IMR-90 (cell line): ENCODE data around the gene SLC5A10. TPM values are rescaled to one million over a fixed set of nuclear protein-coding genes. Genes with fewer than 3 reads are reported as not detected.

Experiments
- ATAC-seq: fragments of 200-7000 bp; cut with Tn5 transposase; 2 replicates; pipeline ENCODE4 v1.9.1; 2020; ENCODE audit warnings: low read depth, mild to moderate bottlenecking, moderate library complexity
- BruUV-seq: library from RNA; stranded (reverse); fragments of 400-500 nt; replicated peaks from 2 replicates; lab custom pipeline; 2021; lab: Mats Ljungman, UMichigan
- CTCF ChIA-PET: fragments of 300-600 bp; formaldehyde crosslinking; extraction: SDS; loops from one replicate; lab custom pipeline; 2021; ENCODE audit warnings: antibody characterized with exemption; lab: Yijun Ruan, JAX
- POLR2A ChIA-PET: fragments of 300-600 bp; sonication (Branson Sonifier 250); formaldehyde crosslinking; loops from one replicate; lab custom pipeline; 2022; ENCODE audit warnings: antibody characterized with exemption; ENCODE audit not compliant: unreplicated experiment; lab: Charles Lee
- DNase-seq: peaks from one replicate; pipeline ENCODE4 v3.0.0; 2013
- H2AFZ ChIP-seq: replicated peaks from 2 replicates; pipeline ENCODE3; 2013; ENCODE audit warnings: low read length, mild to moderate bottlenecking; ENCODE audit not compliant: poor library complexity
- H2AK5ac ChIP-seq: 2 replicates; pipeline ENCODE4 v1.6.1; 2013; ENCODE audit warnings: low read depth, low read length, inconsistent platforms
- H2AK9ac ChIP-seq: replicated peaks from 2 replicates; pipeline ENCODE3; 2013; ENCODE audit warnings: mild to moderate bottlenecking, low read depth, low read length, moderate library complexity; ENCODE audit not compliant: poor library complexity
- H2BK120ac ChIP-seq: 2 replicates; pipeline ENCODE4 v1.6.1; 2013; ENCODE audit warnings: low read depth, low read length, inconsistent platforms
- H2BK15ac ChIP-seq: 3 replicates; pipeline ENCODE4 v1.6.1; 2013; ENCODE audit warnings: low read depth, low read length, inconsistent platforms
- H2BK20ac ChIP-seq: 2 replicates; pipeline ENCODE4 v1.6.1; 2013; ENCODE audit warnings: low read depth, mild to moderate bottlenecking, inconsistent platforms, low read length, moderate library complexity
- H2BK5ac ChIP-seq: 2 replicates; pipeline ENCODE4 v1.6.1; 2013; ENCODE audit warnings: mild to moderate bottlenecking, low read depth, low read length, inconsistent platforms; ENCODE audit not compliant: poor library complexity, severe bottlenecking
- H3K14ac ChIP-seq: replicated peaks from 2 replicates; pipeline ENCODE4 v1.6.1; 2013; ENCODE audit warnings: low read depth, low read length, inconsistent platforms
- H3K18ac ChIP-seq: 2 replicates; pipeline ENCODE4 v1.6.1; 2013; ENCODE audit warnings: low read depth, low read length, control low read depth
- H3K23ac ChIP-seq: 2 replicates; pipeline ENCODE4 v1.6.1; 2013; ENCODE audit warnings: low read depth, low read length, inconsistent platforms
- H3K27ac ChIP-seq: 2 replicates; pipeline ENCODE4 v1.5.1; 2013; ENCODE audit warnings: mild to moderate bottlenecking, control low read depth, low read length; ENCODE audit not compliant: insufficient read depth
- H3K27me3 ChIP-seq: 2 replicates; pipeline ENCODE4 v1.6.1; 2013; ENCODE audit warnings: low read length; ENCODE audit not compliant: control insufficient read depth, insufficient read depth
- H3K36me3 ChIP-seq: 2 replicates; pipeline ENCODE4 v1.6.1; 2013; ENCODE audit warnings: low read length, mixed read lengths; ENCODE audit not compliant: control insufficient read depth, insufficient read depth
- H3K4ac ChIP-seq: 2 replicates; pipeline ENCODE4 v1.6.1; 2013; ENCODE audit warnings: low read depth, low read length, inconsistent platforms
- H3K4me1 ChIP-seq: 2 replicates; pipeline ENCODE4 v1.6.1; 2013; ENCODE audit warnings: low read length, mixed read lengths; ENCODE audit not compliant: control insufficient read depth, insufficient read depth
- H3K4me2 ChIP-seq: 2 replicates; pipeline ENCODE4 v1.6.1; 2013; ENCODE audit warnings: low read depth, mild to moderate bottlenecking, control low read depth, low read length, moderate library complexity
- H3K4me3 ChIP-seq: 2 replicates; pipeline ENCODE4 v1.5.1; 2013; ENCODE audit warnings: low read depth, mild to moderate bottlenecking, control low read depth, low read length, moderate library complexity; ENCODE audit not compliant: insufficient read depth
- H3K56ac ChIP-seq: 2 replicates; pipeline ENCODE4 v1.6.1; 2013; ENCODE audit warnings: low read length, inconsistent platforms; ENCODE audit not compliant: insufficient read depth; ENCODE audit errors: extremely low read depth
- H3K79me1 ChIP-seq, 2 experiments: 2 replicates each; pipeline ENCODE4 v1.6.1; 2013; ENCODE audit warnings: low read length in 2 of 2, inconsistent platforms in 1 of 2, low read depth in 1 of 2
- H3K9ac ChIP-seq: 2 replicates; pipeline ENCODE4 v1.6.1; 2013; ENCODE audit warnings: low read depth, low read length, control low read depth
- H3K9me1 ChIP-seq: 2 replicates; pipeline ENCODE4 v1.6.1; 2013; ENCODE audit warnings: low read length, inconsistent platforms; ENCODE audit not compliant: insufficient read depth
- H3K9me3 ChIP-seq: 2 replicates; pipeline ENCODE4 v1.6.1; 2013; ENCODE audit warnings: low read length; ENCODE audit not compliant: control insufficient read depth, insufficient read depth
- H4K20me1 ChIP-seq: 2 replicates; pipeline ENCODE4 v1.6.1; 2013; ENCODE audit warnings: low read length, inconsistent platforms; ENCODE audit not compliant: insufficient read depth
- H4K5ac ChIP-seq: 2 replicates; pipeline ENCODE4 v1.6.1; 2013; ENCODE audit warnings: mild to moderate bottlenecking, low read depth, low read length, control low read depth
- H4K8ac ChIP-seq, 2 experiments: 2 replicates each; pipeline ENCODE4 v1.6.1; 2013; ENCODE audit warnings: low read depth in 2 of 2, low read length in 2 of 2, control low read depth in 1 of 2, inconsistent platforms in 1 of 2
- H4K91ac ChIP-seq: 2 replicates; pipeline ENCODE4 v1.6.1; 2013; ENCODE audit warnings: low read depth, low read length, inconsistent platforms; ENCODE audit not compliant: insufficient read depth
- BHLHE40 ChIP-seq: fragments of 150-350 bp; IDR thresholded peaks from 2 replicates; pipeline ENCODE4 v1.6.1; 2016; ENCODE audit warnings: mild to moderate bottlenecking, low read depth, low read length
- CEBPB ChIP-seq: IDR thresholded peaks from 2 replicates; pipeline ENCODE4 v1.6.1; 2012; ENCODE audit warnings: low read depth, low read length, improper control_type of control experiment
- CHD1 ChIP-seq: IDR thresholded peaks from 2 replicates; pipeline ENCODE4 v1.6.1; 2012; ENCODE audit warnings: low read depth, low read length, improper control_type of control experiment
- CTCF ChIP-seq: conservative IDR thresholded peaks from 2 replicates; pipeline ENCODE4 v1.5.1; 2012; ENCODE audit warnings: mild to moderate bottlenecking, low read depth, low read length, improper control_type of control experiment
- ELK1 ChIP-seq: fragments of 150-350 bp; IDR thresholded peaks from 2 replicates; pipeline ENCODE4 v1.6.1; 2016; ENCODE audit warnings: low read depth, mild to moderate bottlenecking, low read length, moderate library complexity, borderline replicate concordance
- FOS ChIP-seq: fragments of 150-350 bp; IDR thresholded peaks from 2 replicates; pipeline ENCODE4 v1.6.1; 2016; ENCODE audit warnings: low read depth, low read length
- MAFK ChIP-seq: IDR thresholded peaks from 2 replicates; pipeline ENCODE4 v1.6.1; 2012; ENCODE audit warnings: low read depth, low read length, improper control_type of control experiment
- MAZ ChIP-seq: IDR thresholded peaks from 2 replicates; pipeline ENCODE4 v1.6.1; 2012; ENCODE audit warnings: low read depth, mild to moderate bottlenecking, low read length, improper control_type of control experiment, moderate library complexity, borderline replicate concordance
- MXI1 ChIP-seq: IDR thresholded peaks from 2 replicates; pipeline ENCODE4 v1.6.1; 2012; ENCODE audit warnings: low read depth, mild to moderate bottlenecking, low read length, moderate library complexity, borderline replicate concordance
- NFE2L2 ChIP-seq: fragments of 150-350 bp; IDR thresholded peaks from 2 replicates; pipeline ENCODE4 v1.6.1; 2016; ENCODE audit warnings: low read depth, mild to moderate bottlenecking, low read length
- POLR2A ChIP-seq: IDR thresholded peaks from 2 replicates; pipeline ENCODE4 v1.6.1; 2012; ENCODE audit warnings: mild to moderate bottlenecking, low read depth, low read length
- RAD21 ChIP-seq: IDR thresholded peaks from 2 replicates; pipeline ENCODE4 v1.6.1; 2012; ENCODE audit warnings: low read length, improper control_type of control experiment
- RCOR1 ChIP-seq: IDR thresholded peaks from 2 replicates; pipeline ENCODE4 v1.6.1; 2012; ENCODE audit warnings: mild to moderate bottlenecking, low read length, improper control_type of control experiment; ENCODE audit not compliant: insufficient replicate concordance
- RFX5 ChIP-seq: IDR thresholded peaks from 2 replicates; pipeline ENCODE4 v1.8.0; 2012; ENCODE audit warnings: low read depth, mild to moderate bottlenecking, low read length, moderate library complexity
- SMC3 ChIP-seq: fragments of 150-350 bp; IDR thresholded peaks from 2 replicates; pipeline ENCODE4 v1.6.1; 2016; ENCODE audit warnings: low read depth, mild to moderate bottlenecking, antibody characterized with exemption, low read length, moderate library complexity
- USF2 ChIP-seq: fragments of 150-350 bp; IDR thresholded peaks from 2 replicates; pipeline ENCODE4 v1.6.1; 2017; ENCODE audit warnings: mild to moderate bottlenecking, antibody characterized with exemption, low read length, low read depth
- WGBS, 2 experiments: methylation state at CpG; one replicate each; pipeline versions ENCODE4 v1.1.5 to v1.1.7; 2013; ENCODE audit warnings: missing lambda C conversion rate in 2 of 2; ENCODE audit not compliant: insufficient read length in 1 of 2; ENCODE audit errors: extremely low coverage in 2 of 2; 5-methylcytosine and 5-hydroxymethylcytosine counted together
- dilution Hi-C: fragments of 300-500 bp; cut with HindIII; formaldehyde crosslinking; loops from one replicate; pipeline ENCODE4 v1.14.3; 2018; ENCODE audit warnings: low sequenced_read_pairs; ENCODE audit not compliant: unreplicated experiment
- in situ Hi-C: fragments of 300-500 bp; cut with MboI; formaldehyde crosslinking; loops from 3 replicates; pipeline ENCODE4 v1.14.3; 2019; ENCODE audit warnings: low sequenced_read_pairs, inconsistent platforms, mixed read lengths
- intact Hi-C: fragments of 100-400 bp; cut with micrococcal nuclease; formaldehyde crosslinking; loops from 2 replicates; pipeline ENCODE4 v1.10.0; 2022
- polyA plus RNA-seq, 3 experiments: library from polyadenylated mRNA; depleted of rRNA; stranded (reverse); fragments of >200 nt; gene quantifications; 2 replicates each; pipeline ENCODE4 v1.2.3, GENCODE V29; 2012; ENCODE audit warnings: low replicate concordance in 1 of 3
- total RNA-seq: library from RNA; depleted of rRNA; stranded (reverse); fragments of >200 nt; gene quantifications from 2 replicates; pipeline ENCODE4 v1.2.3, GENCODE V29; 2012

Gene SLC5A10
- total and polyA plus RNA-seq, 2 of the 4 experiments (the other 2 are of a cell fraction) = not detected

DNA sequence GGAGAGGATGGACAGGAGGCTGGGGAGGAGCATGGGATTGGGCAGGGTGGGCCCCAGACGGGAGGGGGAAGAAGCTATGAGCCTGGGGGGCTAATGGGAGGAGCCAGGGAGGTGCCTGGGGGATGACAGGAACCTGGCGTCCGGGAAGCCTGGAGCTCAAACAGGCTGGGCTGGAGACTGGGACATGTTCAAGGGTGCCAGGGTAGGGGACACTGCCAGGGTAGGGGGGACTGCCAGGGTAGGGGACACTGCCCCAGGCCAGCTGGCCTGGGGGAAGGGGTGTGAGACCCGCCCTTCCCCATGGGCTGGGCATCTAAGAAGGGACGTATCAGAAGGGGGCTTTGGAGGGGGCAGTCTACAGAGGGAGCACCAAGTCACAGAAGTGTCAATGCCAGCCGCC is 59.6 kb downstream of the SLC5A10 start:
- Histone ChIP-seq H2BK120ac (no peak overlapping the region), H3K56ac (no peak overlapping the region), H3K9ac (no peak overlapping the region), H4K5ac (no peak overlapping the region), H4K20me1 (no peaks in the 10 kb centered on the region), H3K4me3 (no peak overlapping the region), H2AK9ac (no peak overlapping the region), H3K27me3 (no peaks in the 10 kb centered on the region), H3K4me1 (peaks cover 5% of the 10 kb centered on the region), H3K4me2 (no peak overlapping the region), H4K91ac (no peak overlapping the region), H2BK15ac (no peak overlapping the region), H2AFZ (peak overlapping the region; percentile 18), H4K8ac (peak overlapping the region in 1 of 2 experiments; percentile 79; a peak in 1 of 4 replicates), H3K18ac (no peak overlapping the region), H3K27ac (no peak overlapping the region), H3K4ac (peak overlapping the region; percentile 79; the same call in 1 of the 2 replicates), H3K79me1 (no peaks in the 10 kb centered on the region; a peak in 1 of 4 replicates), H2AK5ac (no peak overlapping the region), H3K36me3 (no peaks in the 10 kb centered on the region), H2BK5ac (no peak overlapping the region), H2BK20ac (no peak overlapping the region), H3K9me1 (peaks cover 11% of the 10 kb centered on the region), H3K14ac (no peak overlapping the region; the same call in 1 of the 2 replicates), H3K23ac (no peak overlapping the region), H3K9me3 (no peaks in the 10 kb centered on the region)
- CTCF ChIA-PET = no interaction called here
- intact Hi-C loops (no loop called here), in situ Hi-C loops (no loop called here), dilution Hi-C loops (no loop called here)
- no peak for DNase-seq
- no TSS peak for BruUV-seq
- TF ChIP-seq USF2 (no peak), POLR2A (no peak), MXI1 (no peak), RAD21 (no peak), FOS (no peak), NFE2L2 (no peak), ELK1 (no peak), MAZ (no peak), MAFK (no peak), RFX5 (no peak), BHLHE40 (no peak), CHD1 (no peak), RCOR1 (no peak), SMC3 (no peak), CEBPB (no peak), CTCF (no peak)
- no peak for ATAC-seq
- WGBS, 2 experiments = 40% methylated on average over 1 of the region's 6 CpGs; no CpG with 5 or more reads in 1 of the 2 experiments
- POLR2A ChIA-PET = no interaction called here
